ENCODE results near the gene ZFP57. TPM values are rescaled to one million over a fixed set of nuclear protein-coding genes. Genes with fewer than 3 reads are reported as not detected.
"Not testable (repeated sequence)": the region's sequence is repeated elsewhere in the genome, so short reads cannot be mapped to it uniquely, and the experiment has no call there.

The ZFP57 gene
- total RNA-seq, 4 donors from 2014 or later, result 4.7 to 6.2 TPM; not detected in 2

DNA sequence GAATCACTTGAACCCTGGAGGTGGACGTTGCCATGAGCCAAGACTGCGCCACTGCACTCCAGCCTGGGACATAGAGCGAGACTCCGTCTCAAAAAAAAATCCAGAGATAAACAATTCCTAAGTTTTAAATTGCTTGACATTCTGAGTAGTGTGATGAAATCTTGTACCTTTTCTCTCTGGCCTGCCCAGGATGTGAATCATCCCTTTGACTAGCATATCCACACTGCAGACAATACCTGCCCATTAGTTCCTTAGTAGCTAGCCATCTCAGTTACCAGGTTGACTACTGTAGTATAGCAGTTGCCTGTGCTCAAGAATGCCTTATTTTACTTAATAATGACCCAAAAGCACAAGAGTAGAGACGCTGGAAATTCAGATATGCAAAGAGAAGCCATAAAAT is 2.8 kb downstream of the ZFP57 start:
- Histone ChIP-seq H3K36me3 (no peaks in the 10 kb centered on the region), H3K27ac (no peak overlapping the region), H3K27me3 (peaks cover 12% of the 10 kb centered on the region), H3K4me3 (no peak overlapping the region), H3K9me3 (no peaks in the 10 kb centered on the region), H3K4me1 (no peaks in the 10 kb centered on the region)
- ATAC-seq, result no peak
- no peak for TF ChIP-seq POLR2AphosphoS5 (IDR thresholded peaks at IDR 0.05)
- no peak for TF ChIP-seq POLR2A (IDR thresholded peaks at IDR 0.05)
- TF ChIP-seq, protein P1, sequence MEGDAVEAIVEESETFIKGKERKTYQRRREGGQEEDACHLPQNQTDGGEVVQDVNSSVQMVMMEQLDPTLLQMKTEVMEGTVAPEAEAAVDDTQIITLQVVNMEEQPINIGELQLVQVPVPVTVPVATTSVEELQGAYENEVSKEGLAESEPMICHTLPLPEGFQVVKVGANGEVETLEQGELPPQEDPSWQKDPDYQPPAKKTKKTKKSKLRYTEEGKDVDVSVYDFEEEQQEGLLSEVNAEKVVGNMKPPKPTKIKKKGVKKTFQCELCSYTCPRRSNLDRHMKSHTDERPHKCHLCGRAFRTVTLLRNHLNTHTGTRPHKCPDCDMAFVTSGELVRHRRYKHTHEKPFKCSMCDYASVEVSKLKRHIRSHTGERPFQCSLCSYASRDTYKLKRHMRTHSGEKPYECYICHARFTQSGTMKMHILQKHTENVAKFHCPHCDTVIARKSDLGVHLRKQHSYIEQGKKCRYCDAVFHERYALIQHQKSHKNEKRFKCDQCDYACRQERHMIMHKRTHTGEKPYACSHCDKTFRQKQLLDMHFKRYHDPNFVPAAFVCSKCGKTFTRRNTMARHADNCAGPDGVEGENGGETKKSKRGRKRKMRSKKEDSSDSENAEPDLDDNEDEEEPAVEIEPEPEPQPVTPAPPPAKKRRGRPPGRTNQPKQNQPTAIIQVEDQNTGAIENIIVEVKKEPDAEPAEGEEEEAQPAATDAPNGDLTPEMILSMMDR (IDR thresholded peaks at IDR 0.05), result no peak
- no peak for TF ChIP-seq EP300 (IDR thresholded peaks at IDR 0.05)
- WGBS, 2 donors (ENCODE audit: low coverage in 1 of 2), result 76 to 100% methylated on average over 1 to 5 of the region's 5 CpGs

DNA sequence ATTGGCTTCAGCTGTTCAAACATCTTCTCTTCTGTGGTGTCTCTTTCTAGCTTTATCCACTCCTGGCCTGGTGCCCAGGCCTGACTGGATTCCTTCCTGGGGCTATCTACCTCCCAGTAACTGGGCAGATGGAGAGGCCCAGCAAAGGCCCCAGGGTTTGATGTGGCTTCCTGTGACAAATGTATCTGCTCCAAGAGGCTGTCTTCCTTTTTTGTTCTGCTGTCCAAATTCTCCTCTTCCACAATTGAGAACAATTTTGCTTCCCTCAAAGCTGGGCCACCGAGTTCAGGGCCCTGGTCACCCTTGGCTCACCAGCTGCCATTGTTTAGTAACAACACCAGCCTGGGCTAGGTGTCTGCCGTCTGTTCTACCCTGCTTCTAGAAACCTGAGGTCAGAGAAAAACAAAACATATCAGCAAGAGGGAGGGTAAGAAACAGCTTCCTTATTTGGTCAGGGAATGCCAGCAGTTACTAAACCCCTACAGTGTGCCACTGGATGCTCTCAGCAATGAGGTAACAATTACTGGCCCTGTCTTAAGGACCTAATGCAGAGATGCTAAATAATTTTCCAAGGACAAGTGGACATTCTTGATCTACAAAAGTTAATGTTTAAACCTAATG is 3.9 kb downstream of the ZFP57 start:
- no peaks in the 10 kb centered on the region for H3K36me3 ChIP-seq
- no peak overlapping the region for H3K27ac ChIP-seq
- ATAC-seq, result no peak
- TF ChIP-seq EP300 (IDR thresholded peaks at IDR 0.05) (no peak), POLR2AphosphoS5 (IDR thresholded peaks at IDR 0.05) (no peak), POLR2A (IDR thresholded peaks at IDR 0.05) (no peak)
- TF ChIP-seq, protein P1 (IDR thresholded peaks at IDR 0.05), result no peak
- WGBS, 2 donors (ENCODE audit: low coverage in 1 of 2), result 20 to 38% methylated on average over 1 to 2 of the region's 2 CpGs
- H3K27me3 ChIP-seq, result peaks cover 16% of the 10 kb centered on the region
- H3K9me3 ChIP-seq, result no peaks in the 10 kb centered on the region
- no peak overlapping the region for H3K4me3 ChIP-seq
- no peaks in the 10 kb centered on the region for H3K4me1 ChIP-seq

DNA sequence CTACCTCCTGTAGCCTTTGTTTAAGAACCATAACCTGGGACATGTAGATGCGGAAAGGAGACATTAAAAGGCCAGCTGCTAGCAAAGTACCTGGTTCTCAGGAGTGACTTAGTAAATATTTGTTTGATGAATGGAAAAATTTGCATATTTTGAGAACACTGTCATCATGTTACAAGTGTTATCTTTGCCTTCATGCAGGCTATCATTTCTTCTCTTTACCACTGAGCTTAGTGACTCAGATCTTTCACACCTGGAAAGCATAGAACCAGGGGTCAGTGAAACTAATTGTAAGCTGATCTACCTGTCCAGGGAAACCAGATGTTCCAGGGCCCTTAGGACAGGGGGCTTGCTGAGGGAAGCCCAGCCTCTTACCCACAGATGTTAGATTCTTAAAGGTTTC is 5.4 kb downstream of the ZFP57 start:
- Histone ChIP-seq H3K36me3 (no peaks in the 10 kb centered on the region), H3K4me3 (no peak overlapping the region), H3K9me3 (no peaks in the 10 kb centered on the region), H3K4me1 (no peaks in the 10 kb centered on the region), H3K27me3 (peaks cover 19% of the 10 kb centered on the region), H3K27ac (no peak overlapping the region)
- ATAC-seq, result no peak
- WGBS, 2 donors (ENCODE audit: low coverage in 1 of 2), result 100% methylated on average over 1 of the region's 1 CpG
- TF ChIP-seq, protein P1 (IDR thresholded peaks at IDR 0.05), result no peak
- no peak for TF ChIP-seq EP300 (IDR thresholded peaks at IDR 0.05)
- no peak for TF ChIP-seq POLR2AphosphoS5 (IDR thresholded peaks at IDR 0.05)
- no peak for TF ChIP-seq POLR2A (IDR thresholded peaks at IDR 0.05)

DNA sequence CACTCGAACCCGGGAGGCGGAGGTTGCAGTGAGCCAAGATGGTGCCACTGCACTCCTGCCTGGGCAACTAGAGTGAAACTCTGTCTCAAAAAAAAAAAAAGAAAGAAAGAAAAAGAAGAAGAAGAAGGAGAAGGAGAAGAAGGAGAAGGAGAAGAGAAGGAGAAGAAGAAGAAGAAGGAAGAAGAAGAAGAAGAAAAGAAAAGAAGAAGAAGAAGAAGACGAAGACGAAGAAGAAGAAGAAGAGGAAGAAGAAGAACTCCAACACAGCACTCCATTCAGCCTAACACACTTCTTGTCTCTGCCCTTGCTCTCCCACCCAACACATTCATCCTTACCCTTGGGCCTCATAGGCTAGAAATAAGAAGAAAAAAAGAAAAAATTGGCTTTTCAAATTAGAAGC is 6.9 kb downstream of the ZFP57 start:
- no peak for TF ChIP-seq POLR2A (IDR thresholded peaks at IDR 0.05)
- no peak for TF ChIP-seq POLR2AphosphoS5 (IDR thresholded peaks at IDR 0.05)
- TF ChIP-seq, protein P1 (IDR thresholded peaks at IDR 0.05), result no peak
- TF ChIP-seq EP300 (IDR thresholded peaks at IDR 0.05), result no peak
- Histone ChIP-seq H3K27ac (no peak overlapping the region), H3K36me3 (no peaks in the 10 kb centered on the region), H3K9me3 (no peaks in the 10 kb centered on the region), H3K4me1 (no peaks in the 10 kb centered on the region), H3K27me3 (peaks cover 21% of the 10 kb centered on the region), H3K4me3 (no peak overlapping the region)
- 83 to 94% methylated on average over 2 to 4 of the region's 5 CpGs for WGBS, 2 donors (ENCODE audit: low coverage in 1 of 2)
- no peak for ATAC-seq

DNA sequence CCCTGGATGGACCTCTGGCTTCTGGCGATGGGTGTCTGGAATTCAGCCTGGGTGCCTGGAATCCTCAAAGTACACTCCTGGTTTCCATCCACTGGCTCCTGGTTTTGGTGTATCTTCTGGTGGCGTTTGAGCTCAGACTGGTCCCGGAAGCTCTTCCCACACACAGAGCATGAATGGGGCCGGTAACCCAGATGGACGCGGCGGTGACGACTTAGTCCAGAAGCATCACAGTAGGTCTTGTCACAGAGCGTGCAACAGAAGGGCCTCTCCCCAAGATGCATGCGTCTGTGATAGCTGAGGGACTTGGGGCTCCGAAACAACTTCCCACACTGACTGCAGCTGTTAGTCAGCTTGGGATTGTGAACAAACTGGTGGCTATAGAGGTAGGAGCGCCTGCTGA is 7.8 kb downstream of the ZFP57 start:
- WGBS, 2 donors (ENCODE audit: low coverage in 1 of 2), result 83 to 100% methylated on average over 1 to 3 of the region's 12 CpGs
- H3K27ac ChIP-seq, result no peak overlapping the region
- ATAC-seq, result no peak

DNA sequence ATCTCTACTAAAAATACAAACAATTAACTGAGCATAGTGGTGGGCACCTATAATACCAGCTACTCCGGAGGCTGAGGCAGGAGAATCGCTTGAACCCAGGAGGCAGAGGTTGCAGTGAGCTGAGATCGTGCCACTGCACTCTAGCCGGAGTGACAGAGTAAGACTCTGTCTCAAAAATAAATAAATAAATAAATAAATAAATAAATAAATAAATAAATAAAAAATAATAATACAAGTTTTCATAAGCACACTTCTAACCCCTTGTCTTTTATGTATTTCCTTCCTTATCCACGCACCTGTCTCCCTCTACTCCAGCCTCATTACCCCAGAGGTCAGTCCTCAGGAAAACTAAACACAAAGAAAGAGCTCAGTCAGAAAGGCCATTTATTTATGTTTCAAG is 8.8 kb downstream of the ZFP57 start:
- not testable (repeated sequence) for ATAC-seq, H3K4me1 ChIP-seq, H3K9me3 ChIP-seq, H3K36me3 ChIP-seq, H3K4me3 ChIP-seq, H3K27ac ChIP-seq
- 93 to 94% methylated on average over 4 to 5 of the region's 5 CpGs for WGBS, 2 donors (ENCODE audit: low coverage in 1 of 2)
- peaks cover 21% of the 10 kb centered on the region for H3K27me3 ChIP-seq

More for the DNA sequence above, 7.8 kb downstream of the ZFP57 start:
- Histone ChIP-seq H3K27me3 (peaks cover 21% of the 10 kb centered on the region), H3K4me3 (no peak overlapping the region), H3K9me3 (no peaks in the 10 kb centered on the region), H3K4me1 (no peaks in the 10 kb centered on the region), H3K36me3 (no peaks in the 10 kb centered on the region)
- TF ChIP-seq, protein P1 (IDR thresholded peaks at IDR 0.05), result no peak
- TF ChIP-seq EP300 (IDR thresholded peaks at IDR 0.05), result no peak
- TF ChIP-seq POLR2AphosphoS5 (IDR thresholded peaks at IDR 0.05), result no peak
- no peak for TF ChIP-seq POLR2A (IDR thresholded peaks at IDR 0.05)

All from gastroesophageal sphincter (tissue), 4 donors.